ENCODE data around the gene SLC22A17. TPM values are rescaled to one million over a fixed set of nuclear protein-coding genes. Genes with fewer than 3 reads are reported as not detected.

SLC22A17 gene
- total and polyA plus RNA-seq, 10 of the 15 experiments (the other 5 are each of a cell fraction or from before 2014, with no cell fraction given): not detected

DNA sequence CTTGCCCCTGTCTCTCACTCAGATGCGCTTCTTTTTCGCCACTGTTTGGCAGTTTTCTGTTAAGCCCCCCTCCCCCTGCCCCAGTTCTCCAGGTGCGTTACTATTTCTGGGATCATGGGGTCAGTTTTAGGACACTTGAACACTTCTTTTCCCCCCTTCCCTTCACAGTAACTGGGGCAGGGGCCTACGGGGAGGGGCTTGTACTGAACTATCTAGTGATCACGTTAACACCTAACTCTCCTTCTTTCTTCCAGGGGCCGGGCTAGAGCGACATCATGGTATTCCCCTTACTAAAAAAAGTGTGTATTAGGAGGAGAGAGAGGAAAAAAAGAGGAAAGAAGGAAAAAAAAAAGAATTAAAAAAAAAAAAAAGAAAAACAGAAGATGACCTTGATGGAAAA lies 27.7 kb downstream of the SLC22A17 start:
- no peak overlapping the region for H3K4me3 ChIP-seq
- RAD21 ChIA-PET (ENCODE audit: unreplicated experiment): no interaction called here
- SMC1A ChIA-PET (ENCODE audit: uncharacterized antibody, unreplicated experiment): interaction anchor here (1.0 kb wide), 1 partner anchor 10 kb away, joined by 3 read pairs; no protein-coding TSS in a partner anchor
- CTCF ChIA-PET: interaction anchor here (0.6 to 7.2 kb wide), 3 partner anchors 23 to 235 kb away, joined by 3 to 77 read pairs (median 27); partner anchors contain the start of gene PPP1R3E
- DNase-seq (ENCODE audit: low read depth, low spot score): no peak
- peaks cover 11% of the 10 kb centered on the region for H3K4me1 ChIP-seq (ENCODE audit: control insufficient read depth, insufficient read depth, low read length)
- POLR2A ChIA-PET: no interaction called here
- intact Hi-C loops (cut with micrococcal nuclease; ENCODE audit: unreplicated experiment) (loop anchor here (5.0 kb wide), 2 partner anchors 142 to 232 kb away; partner anchors contain the start of genes NGDN and THTPA), in situ Hi-C loops (cut with MboI) (loop anchor here (5.0 to 25.0 kb wide), 2 partner anchors 232 to 787 kb away; partner anchors contain the start of genes DCAF11, NRL and THTPA)
- no peaks in the 10 kb centered on the region for H3K9me3 ChIP-seq (replicated peaks; ENCODE audit: control insufficient read depth, insufficient read depth, low read length)
- peaks cover 23% of the 10 kb centered on the region for H3K79me2 ChIP-seq (ENCODE audit: control insufficient read depth, insufficient read depth, low read length)
- FAIRE-seq: no peak
- H3K9ac ChIP-seq (ENCODE audit: control insufficient read depth, insufficient read depth, low read length): no peak overlapping the region
- 89% methylated on average over 7 of the region's 7 CpGs for WGBS (ENCODE audit: insufficient coverage, insufficient replicate concordance, low lambda C conversion rate, missing lambda C conversion rate)
- H3K4me2 ChIP-seq (ENCODE audit: control insufficient read depth, insufficient read depth): no peak overlapping the region
- no peaks in the 10 kb centered on the region for H3K27me3 ChIP-seq (replicated peaks in 1 of 2; ENCODE audit: control insufficient read depth in 2 of 2, insufficient read depth in 2 of 2, low read length in 1 of 2)
- no peak overlapping the region for H3K27ac ChIP-seq (ENCODE audit: control insufficient read depth, insufficient read depth)
- TF ChIP-seq SIX5 (IDR thresholded peaks at IDR 0.05; ENCODE audit: low read depth, low read length, severe bottlenecking): no peak
- BruUV-seq (replicated peaks): no TSS peak
- no peaks in the 10 kb centered on the region; the same call in 1 of the 2 replicates for H4K20me1 ChIP-seq (ENCODE audit: control insufficient read depth, insufficient read depth)
- H3K36me3 ChIP-seq (ENCODE audit: control insufficient read depth in 2 of 2, insufficient read depth in 2 of 2, low read length in 1 of 2): peaks cover 10 to 16% of the 10 kb centered on the region in 2 experiments
- no peak overlapping the region for H2AFZ ChIP-seq (ENCODE audit: control insufficient read depth, low read depth, low read length)
- ATAC-seq: no peak

DNA sequence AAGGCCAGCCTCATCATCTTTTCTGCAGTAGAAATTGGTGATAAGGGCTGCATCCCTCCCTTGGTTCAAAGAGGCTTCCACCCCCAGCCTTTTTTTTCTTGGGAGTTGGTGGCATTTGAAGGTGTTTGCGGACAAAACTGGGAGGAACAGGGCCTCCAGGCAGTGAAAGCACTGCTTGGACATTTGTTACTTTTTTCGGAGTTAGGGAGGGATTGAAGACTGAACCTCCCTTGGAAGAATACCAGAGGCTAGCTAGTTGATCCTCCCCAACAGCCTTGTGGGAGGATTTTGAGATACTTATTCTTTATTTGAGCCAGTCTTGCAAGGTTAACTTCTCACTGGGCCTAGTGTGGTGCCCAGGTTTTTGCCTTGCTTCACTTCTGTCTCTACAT lies 28.2 kb downstream of the SLC22A17 start:
- Histone ChIP-seq H3K36me3 (ENCODE audit: control insufficient read depth in 2 of 2, insufficient read depth in 2 of 2, low read length in 1 of 2) (peaks cover 10 to 18% of the 10 kb centered on the region in 2 experiments), H3K4me3 (no peak overlapping the region), H3K79me2 (ENCODE audit: control insufficient read depth, insufficient read depth, low read length) (peaks cover 23% of the 10 kb centered on the region), H3K9me3 (replicated peaks; ENCODE audit: control insufficient read depth, insufficient read depth, low read length) (no peaks in the 10 kb centered on the region), H3K27me3 (replicated peaks in 1 of 2; ENCODE audit: control insufficient read depth in 2 of 2, insufficient read depth in 2 of 2, low read length in 1 of 2) (no peaks in the 10 kb centered on the region), H3K9ac (ENCODE audit: control insufficient read depth, insufficient read depth, low read length) (no peak overlapping the region), H3K4me2 (ENCODE audit: control insufficient read depth, insufficient read depth) (no peak overlapping the region), H4K20me1 (ENCODE audit: control insufficient read depth, insufficient read depth) (no peaks in the 10 kb centered on the region; the same call in 1 of the 2 replicates), H3K27ac (ENCODE audit: control insufficient read depth, insufficient read depth) (no peak overlapping the region), H2AFZ (ENCODE audit: control insufficient read depth, low read depth, low read length) (no peak overlapping the region), H3K4me1 (ENCODE audit: control insufficient read depth, insufficient read depth, low read length) (peaks cover 13% of the 10 kb centered on the region)
- no TSS peak for BruUV-seq (replicated peaks)
- no peak for ATAC-seq
- no peak for FAIRE-seq
- ChIA-PET CTCF (interaction anchor here (0.6 to 7.2 kb wide), 3 partner anchors 23 to 235 kb away, joined by 3 to 77 read pairs (median 27); partner anchors contain the start of gene PPP1R3E), SMC1A (ENCODE audit: uncharacterized antibody, unreplicated experiment) (interaction anchor here (1.0 kb wide), 1 partner anchor 10 kb away, joined by 3 read pairs; no protein-coding TSS in a partner anchor), RAD21 (ENCODE audit: unreplicated experiment) (no interaction called here), POLR2A (interaction anchor here (5.5 kb wide), 1 partner anchor 22 kb away, joined by 98 read pairs; the partner anchor contains the start of gene PPP1R3E)
- in situ Hi-C loops (cut with MboI) (loop anchor here (5.0 to 25.0 kb wide), 2 partner anchors 233 to 788 kb away; partner anchors contain the start of genes DCAF11, NRL and THTPA), intact Hi-C loops (cut with micrococcal nuclease; ENCODE audit: unreplicated experiment) (loop anchor here (5.0 kb wide), 2 partner anchors 143 to 233 kb away; partner anchors contain the start of genes NGDN and THTPA)
- no peak for TF ChIP-seq DPF2 (IDR thresholded peaks at IDR 0.05)
- no peak for TF ChIP-seq RBBP5 (conservative IDR thresholded peaks at IDR 0.05)
- TF ChIP-seq, protein P1, sequence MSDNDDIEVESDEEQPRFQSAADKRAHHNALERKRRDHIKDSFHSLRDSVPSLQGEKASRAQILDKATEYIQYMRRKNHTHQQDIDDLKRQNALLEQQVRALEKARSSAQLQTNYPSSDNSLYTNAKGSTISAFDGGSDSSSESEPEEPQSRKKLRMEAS (IDR thresholded peaks at IDR 0.05; ENCODE audit: low read depth, low read length): no peak
- TF ChIP-seq USF2 (IDR thresholded peaks at IDR 0.05; ENCODE audit: borderline replicate concordance, low read depth, low read length): no peak
- no peak for TF ChIP-seq SIN3A (IDR thresholded peaks at IDR 0.05; ENCODE audit: low read depth, low read length)
- no peak for TF ChIP-seq CBFB (IDR thresholded peaks at IDR 0.05; ENCODE audit: low read depth)
- TF ChIP-seq ZNF622 (IDR thresholded peaks at IDR 0.05): no peak
- no peak for DNase-seq (ENCODE audit: low read depth, low spot score)
- WGBS (ENCODE audit: insufficient coverage, insufficient replicate concordance, low lambda C conversion rate, missing lambda C conversion rate): 100% methylated on average over 2 of the region's 2 CpGs
